ENCODE measurements around the gene SCN11A. TPM values are rescaled to one million over a fixed set of nuclear protein-coding genes. Genes with fewer than 3 reads are reported as not detected.

SCN11A gene
- total RNA-seq, 1 experiment from 2014 or later: 0.13 TPM

GRCh38 chr3:39067286-39067685, 15.5 kb upstream of the SCN11A start:
- no peak for DNase-seq (ENCODE audit: low spot score)
- CTCF ChIA-PET: interaction anchor here (0.6 to 1.3 kb wide), 2 partner anchors 221 kb away, joined by 3 read pairs; no protein-coding TSS in a partner anchor
- Mint-ChIP-seq H3K4me1 (0 out of 2 replicates have a peak, but pooled peaks cover 3% of the 10 kb centered on the region), H3K36me3 (peaks cover 21% of the 10 kb centered on the region), H3K4me3 (no peak overlapping the region), H3K27me3 (ENCODE audit: low read depth) (no peaks in the 10 kb centered on the region), H3K27ac (no peak overlapping the region), H3K9me3 (no peaks in the 10 kb centered on the region)
- ATAC-seq: no peak
- POLR2A ChIA-PET: no interaction called here
- TF ChIP-seq ZNF423 (CRISPR knock-in tag; IDR thresholded peaks at IDR 0.05): no peak
- no peak for TF ChIP-seq ATF3 (CRISPR knock-in tag; conservative IDR thresholded peaks at IDR 0.05)
- TF ChIP-seq ZSCAN18 (CRISPR knock-in tag; IDR thresholded peaks at IDR 0.05): no peak
- TF ChIP-seq ZBTB21 (CRISPR knock-in tag; IDR thresholded peaks at IDR 0.05; ENCODE audit: borderline replicate concordance): no peak
- no peak for TF ChIP-seq SMAD4 (CRISPR knock-in tag; IDR thresholded peaks at IDR 0.05)
- TF ChIP-seq MAX (CRISPR knock-in tag; IDR thresholded peaks at IDR 0.05): no peak
- TF ChIP-seq SOX15 (CRISPR knock-in tag; IDR thresholded peaks at IDR 0.05): no peak
- TF ChIP-seq IRF1 (CRISPR knock-in tag; IDR thresholded peaks at IDR 0.05): no peak
- TF ChIP-seq E2F5 (CRISPR knock-in tag; IDR thresholded peaks at IDR 0.05): no peak
- no peak for TF ChIP-seq ZNF232 (CRISPR knock-in tag; IDR thresholded peaks at IDR 0.05)
- TF ChIP-seq E2F1 (CRISPR knock-in tag; IDR thresholded peaks at IDR 0.05): no peak
- TF ChIP-seq STAT6 (CRISPR knock-in tag; conservative IDR thresholded peaks at IDR 0.05; ENCODE audit: low read depth): no peak
- TF ChIP-seq GRHL2 (CRISPR knock-in tag; IDR thresholded peaks at IDR 0.05; ENCODE audit: insufficient replicate concordance, severe bottlenecking): no peak
- no peak for TF ChIP-seq NR2C2 (CRISPR knock-in tag; IDR thresholded peaks at IDR 0.05)
- no peak for TF ChIP-seq RELA (CRISPR knock-in tag; IDR thresholded peaks at IDR 0.05; ENCODE audit: borderline replicate concordance)
- no peak for TF ChIP-seq ZNF512 (CRISPR knock-in tag; IDR thresholded peaks at IDR 0.05; ENCODE audit: borderline replicate concordance)
- no peak for TF ChIP-seq KAT7 (CRISPR knock-in tag; IDR thresholded peaks at IDR 0.05; ENCODE audit: borderline replicate concordance)

All from WTC11 (cell line).